Measurements from ENCODE around the gene UBFD1. TPM values are rescaled to one million over a fixed set of nuclear protein-coding genes. Genes with fewer than 3 reads are reported as not detected.
"Not testable (repeated sequence)": the region's sequence is repeated elsewhere in the genome, so short reads cannot be mapped to it uniquely, and the experiment has no call there.

Gene UBFD1
- total RNA-seq, 4 donors from 2014 or later, result 26.5 to 142 (median 67.0) TPM

GRCh38 chr16:23595951-23596720 lies 38.6 kb downstream of the UBFD1 start, which contains the start of gene NDUFAB1:
Gene NDUFAB1, minus strand, starts transcription at chr16:23596316. Its CDS starts 26 bp downstream, at chr16:23596290.
- intact Hi-C loops (cut with DNase I; ENCODE audit: low total_unique reads), result no loop called here
- Histone ChIP-seq H3K27me3 (no peaks in the 10 kb centered on the region), H3K4me3 (peak within 1 kb of the TSS; percentile 92 to 95), H3K4me1 (peaks cover 7 to 15% of the 10 kb centered on the region in 2 donors), H3K36me3 (no peaks in the 10 kb centered on the region), H3K27ac (peak within 1 kb of the TSS; percentile 81 to 88), H3K9me3 (no peaks in the 10 kb centered on the region)
- peak; percentile 80 to 87 for DNase-seq
- TF ChIP-seq POLR2A (IDR thresholded peaks at IDR 0.05) (no peak), CTCF (IDR thresholded peaks at IDR 0.05) (peak; percentile 98 to 100 (median 99))

- H3K9me3 ChIP-seq, result no peaks in the 10 kb centered on the region
- no peak overlapping the region for H3K4me3 ChIP-seq
- H3K27me3 ChIP-seq, result no peaks in the 10 kb centered on the region
- intact Hi-C loops (cut with DNase I; ENCODE audit: low total_unique reads), result no loop called here
- H3K36me3 ChIP-seq, result no peaks in the 10 kb centered on the region
- H3K4me1 ChIP-seq, result peaks cover 7 to 15% of the 10 kb centered on the region in 2 donors
- DNase-seq, result no peak
- H3K27ac ChIP-seq, result no peak overlapping the region
- TF ChIP-seq POLR2A (IDR thresholded peaks at IDR 0.05), result no peak
- TF ChIP-seq CTCF (IDR thresholded peaks at IDR 0.05), result no peak
These were observed 39.7 kb downstream of the UBFD1 start for GRCh38 chr16:23597003-23597756.

GRCh38 chr16:23607726-23608125 lies 50.2 kb downstream of the UBFD1 start:
- Histone ChIP-seq H3K27me3 (no peaks in the 10 kb centered on the region), H3K4me3 (no peak overlapping the region), H3K9me3 (no peaks in the 10 kb centered on the region), H3K36me3 (no peaks in the 10 kb centered on the region), H3K27ac (no peak overlapping the region), H3K4me1 (no peaks in the 10 kb centered on the region)
- TF ChIP-seq POLR2A (IDR thresholded peaks at IDR 0.05) (no peak), CTCF (IDR thresholded peaks at IDR 0.05) (no peak)
- no peak for DNase-seq
- intact Hi-C loops (cut with DNase I; ENCODE audit: low total_unique reads), result no loop called here

GRCh38 chr16:23608194-23608593 lies 50.7 kb downstream of the UBFD1 start:
- no peak overlapping the region for H3K27ac ChIP-seq
- no peaks in the 10 kb centered on the region for H3K4me1 ChIP-seq
- no peak for DNase-seq
- intact Hi-C loops (cut with DNase I; ENCODE audit: low total_unique reads), result no loop called here
- TF ChIP-seq CTCF (IDR thresholded peaks at IDR 0.05), result no peak
- TF ChIP-seq POLR2A (IDR thresholded peaks at IDR 0.05), result no peak
- H3K36me3 ChIP-seq, result no peaks in the 10 kb centered on the region
- no peaks in the 10 kb centered on the region for H3K9me3 ChIP-seq
- no peak overlapping the region for H3K4me3 ChIP-seq
- no peaks in the 10 kb centered on the region for H3K27me3 ChIP-seq

- H3K36me3 ChIP-seq, result no peaks in the 10 kb centered on the region
- H3K27me3 ChIP-seq, result no peaks in the 10 kb centered on the region
- no peaks in the 10 kb centered on the region for H3K4me1 ChIP-seq
- H3K4me3 ChIP-seq, result no peak overlapping the region
- no peak overlapping the region for H3K27ac ChIP-seq
- H3K9me3 ChIP-seq, result no peaks in the 10 kb centered on the region
- no peak for DNase-seq
- TF ChIP-seq CTCF (IDR thresholded peaks at IDR 0.05), result no peak
- no peak for TF ChIP-seq POLR2A (IDR thresholded peaks at IDR 0.05)
- intact Hi-C loops (cut with DNase I; ENCODE audit: low total_unique reads), result no loop called here
These were observed 52.4 kb downstream of the UBFD1 start for GRCh38 chr16:23609929-23610328.

GRCh38 chr16:23610905-23611304 lies 53.4 kb downstream of the UBFD1 start:
- H3K36me3 ChIP-seq; DNase-seq; H3K4me3 ChIP-seq; H3K27ac ChIP-seq; H3K9me3 ChIP-seq; intact Hi-C loops (cut with DNase I; ENCODE audit: low total_unique reads); H3K4me1 ChIP-seq; H3K27me3 ChIP-seq: not testable (repeated sequence)
